Thymus (tissue), 11 donors: ENCODE measurements around the gene SPAG17. TPM values are rescaled to one million over a fixed set of nuclear protein-coding genes. Genes with fewer than 3 reads are reported as not detected.

Experiments used
- DNase-seq, 9 donors: peaks; one replicate each; pipeline ENCODE4 v3.0.0-alpha.2; 2013; ENCODE audit warnings: low spot score in 9 of 9, low read depth in 6 of 9, missing footprints in 1 of 9
- H3K27ac ChIP-seq, 2 donors: one replicate each; pipeline ENCODE4 v1.5.1; 2013; ENCODE audit warnings: control low read depth in 1 of 2, low read depth in 1 of 2, low read length in 1 of 2, mild to moderate bottlenecking in 1 of 2, moderate library complexity in 1 of 2
- H3K27me3 ChIP-seq, 2 donors: one replicate each; pipeline ENCODE4 v1.5.1; 2013; ENCODE audit warnings: low read length in 1 of 2; ENCODE audit not compliant: control insufficient read depth in 2 of 2, insufficient read depth in 1 of 2
- H3K36me3 ChIP-seq, 2 donors: one replicate each; pipeline ENCODE4 v1.5.1; 2013; ENCODE audit warnings: low read length in 1 of 2, mild to moderate bottlenecking in 1 of 2, moderate library complexity in 1 of 2; ENCODE audit not compliant: control insufficient read depth in 2 of 2, insufficient read depth in 2 of 2
- H3K4me1 ChIP-seq, 2 donors: one replicate each; pipeline ENCODE4 v1.5.1; 2013; ENCODE audit warnings: low read length in 2 of 2; ENCODE audit not compliant: control insufficient read depth in 2 of 2, insufficient read depth in 2 of 2
- H3K4me3 ChIP-seq, 2 donors: one replicate each; pipeline ENCODE4 v1.5.1; 2013; ENCODE audit warnings: low read length in 2 of 2, control low read depth in 1 of 2, mild to moderate bottlenecking in 1 of 2
- H3K9me3 ChIP-seq, 2 donors: one replicate each; pipeline ENCODE4 v1.5.1; 2013; ENCODE audit warnings: low read length in 1 of 2, mild to moderate bottlenecking in 1 of 2; ENCODE audit not compliant: control insufficient read depth in 2 of 2, insufficient read depth in 1 of 2
- WGBS: extraction: QIAGEN DNeasy Blood & Tissue Kit; methylation state at CpG from one replicate; pipeline ENCODE4 v1.1.7; 2013; 5-methylcytosine and 5-hydroxymethylcytosine counted together
- polyA plus RNA-seq: library from polyadenylated mRNA; stranded (reverse); fragments of 200-250 nt; gene quantifications from one replicate; pipeline ENCODE4 v1.2.3, GENCODE V29; 2013
- total RNA-seq: library from RNA; stranded (reverse); fragments of 120-200 nt; gene quantifications from one replicate; pipeline ENCODE4 v1.2.4, GENCODE V29; 2013
- donor health status: healthy.

SPAG17 gene
- total and polyA plus RNA-seq, 2 donors, result 0.33 to 0.50 TPM

- H3K27me3 ChIP-seq, result no peaks in the 10 kb centered on the region
- DNase-seq, result no peak
- WGBS, result 91% methylated on average over 5 of the region's 5 CpGs
Observed at GRCh38 chr1:118004312-118004711, 180.7 kb downstream of the SPAG17 start.

GRCh38 chr1:117985973-117986372 lies 199.1 kb downstream of the SPAG17 start:
- no peak for DNase-seq
- Histone ChIP-seq H3K4me1 (no peaks in the 10 kb centered on the region), H3K36me3 (no peaks in the 10 kb centered on the region), H3K27me3 (no peaks in the 10 kb centered on the region), H3K4me3 (no peak overlapping the region), H3K27ac (no peak overlapping the region), H3K9me3 (no peaks in the 10 kb centered on the region)
- WGBS, result 98% methylated on average over 3 of the region's 3 CpGs

More at GRCh38 chr1:118004312-118004711, 180.7 kb downstream of the SPAG17 start:
- H3K9me3 ChIP-seq, result no peaks in the 10 kb centered on the region
- no peak overlapping the region for H3K27ac ChIP-seq
- no peaks in the 10 kb centered on the region for H3K36me3 ChIP-seq
- no peaks in the 10 kb centered on the region for H3K4me1 ChIP-seq
- H3K4me3 ChIP-seq, result no peak overlapping the region

- no peak overlapping the region for H3K4me3 ChIP-seq
- H3K27ac ChIP-seq, result no peak overlapping the region
- WGBS, result 97% methylated on average over 1 of the region's 1 CpG
- no peaks in the 10 kb centered on the region for H3K27me3 ChIP-seq
- no peaks in the 10 kb centered on the region for H3K36me3 ChIP-seq
- no peaks in the 10 kb centered on the region for H3K9me3 ChIP-seq
- no peak for DNase-seq
- H3K4me1 ChIP-seq, result no peaks in the 10 kb centered on the region
Observed at GRCh38 chr1:117985239-117985638, 199.8 kb downstream of the SPAG17 start.

- Histone ChIP-seq H3K9me3 (no peaks in the 10 kb centered on the region), H3K4me1 (no peaks in the 10 kb centered on the region), H3K36me3 (no peaks in the 10 kb centered on the region), H3K27me3 (no peaks in the 10 kb centered on the region), H3K27ac (no peak overlapping the region), H3K4me3 (no peak overlapping the region)
- WGBS, result 96% methylated on average over 5 of the region's 5 CpGs
- no peak for DNase-seq
Observed at GRCh38 chr1:117981455-117982192, 203.4 kb downstream of the SPAG17 start.

GRCh38 chr1:117976381-117976780 lies 208.6 kb downstream of the SPAG17 start:
- 96% methylated on average over 3 of the region's 3 CpGs for WGBS
- Histone ChIP-seq H3K36me3 (no peaks in the 10 kb centered on the region), H3K27me3 (no peaks in the 10 kb centered on the region), H3K4me1 (no peaks in the 10 kb centered on the region), H3K27ac (no peak overlapping the region), H3K4me3 (no peak overlapping the region), H3K9me3 (no peaks in the 10 kb centered on the region)
- no peak for DNase-seq

- no peak overlapping the region for H3K4me3 ChIP-seq
- no peaks in the 10 kb centered on the region for H3K36me3 ChIP-seq
- no peaks in the 10 kb centered on the region for H3K9me3 ChIP-seq
- H3K27me3 ChIP-seq, result no peaks in the 10 kb centered on the region
- H3K27ac ChIP-seq, result no peak overlapping the region
- no peaks in the 10 kb centered on the region for H3K4me1 ChIP-seq
- DNase-seq, result no peak
Observed at GRCh38 chr1:117971777-117972176, 213.3 kb downstream of the SPAG17 start.

- 94% methylated on average over 9 of the region's 9 CpGs for WGBS
- H3K9me3 ChIP-seq, result no peaks in the 10 kb centered on the region
Observed at GRCh38 chr1:117970252-117970651, 214.8 kb downstream of the SPAG17 start.

GRCh38 chr1:117967881-117968280 lies 217.1 kb downstream of the SPAG17 start:
- Histone ChIP-seq H3K4me1 (no peaks in the 10 kb centered on the region), H3K36me3 (no peaks in the 10 kb centered on the region), H3K9me3 (no peaks in the 10 kb centered on the region), H3K4me3 (no peak overlapping the region), H3K27me3 (no peaks in the 10 kb centered on the region), H3K27ac (no peak overlapping the region)
- WGBS, result 12% methylated on average over 1 of the region's 1 CpG
- peak in 1 of 9 donors; percentile 1 for DNase-seq

More at GRCh38 chr1:117970252-117970651, 214.8 kb downstream of the SPAG17 start:
- no peak overlapping the region for H3K4me3 ChIP-seq
- no peaks in the 10 kb centered on the region for H3K4me1 ChIP-seq
- H3K36me3 ChIP-seq, result no peaks in the 10 kb centered on the region
- DNase-seq, result no peak
- no peak overlapping the region for H3K27ac ChIP-seq
- no peaks in the 10 kb centered on the region for H3K27me3 ChIP-seq

- 75% methylated on average over 4 of the region's 4 CpGs for WGBS
- Histone ChIP-seq H3K4me3 (no peak overlapping the region), H3K27ac (no peak overlapping the region), H3K9me3 (no peaks in the 10 kb centered on the region), H3K36me3 (peaks cover 0 to 3% of the 10 kb centered on the region in 2 donors), H3K27me3 (no peaks in the 10 kb centered on the region), H3K4me1 (no peaks in the 10 kb centered on the region)
- DNase-seq, result peak in 1 of 9 donors; percentile 1
Observed at GRCh38 chr1:117967477-117967876, 217.6 kb downstream of the SPAG17 start.
